WTC11 (cell line): ENCODE results near the gene CFAP57. TPM values are rescaled to one million over a fixed set of nuclear protein-coding genes. Genes with fewer than 3 reads are reported as not detected.

Experiments used
- ATAC-seq: fragments of 200-7000 bp; cut with Tn5 transposase; 2 replicates; pipeline ENCODE4 v1.10.0; 2021; ENCODE audit warnings: mild to moderate bottlenecking, moderate library complexity
- CTCF ChIA-PET: fragments of 300-600 bp; sonication (Branson Sonifier 250); formaldehyde crosslinking; loops from one replicate; lab custom pipeline; 2021; ENCODE audit warnings: antibody characterized with exemption; lab: Charles Lee
- POLR2A ChIA-PET: fragments of 350-600 bp; sonication (Branson Sonifier 250); formaldehyde crosslinking; loops from one replicate; lab custom pipeline; 2021; ENCODE audit warnings: antibody characterized with exemption; lab: Charles Lee
- DNase-seq: peaks from one replicate; pipeline ENCODE4 v3.0.0; 2021; ENCODE audit warnings: low spot score
- H3K27ac Mint-ChIP-seq: 2 replicates; pipeline ENCODE4 v1.8.0; 2021; ENCODE audit warnings: mixed read lengths
- H3K27me3 Mint-ChIP-seq: 2 replicates; pipeline ENCODE4 v1.8.0; 2021; ENCODE audit warnings: low read depth, mild to moderate bottlenecking, moderate library complexity, mixed read lengths
- H3K36me3 Mint-ChIP-seq: 2 replicates; pipeline ENCODE4 v1.8.0; 2021; ENCODE audit warnings: mixed read lengths
- H3K4me1 Mint-ChIP-seq: 2 replicates; pipeline ENCODE4 v1.8.0; 2022; ENCODE audit warnings: mixed read lengths
- H3K4me3 Mint-ChIP-seq: 2 replicates; pipeline ENCODE4 v1.8.0; 2021; ENCODE audit warnings: mild to moderate bottlenecking, moderate library complexity, mixed read lengths
- H3K9me3 Mint-ChIP-seq: 2 replicates; pipeline ENCODE4 v1.8.0; 2021; ENCODE audit warnings: mixed read lengths
- ARID4B ChIP-seq: sonication (generic); formaldehyde crosslinking; IDR thresholded peaks from 2 replicates; pipeline ENCODE4 v1.8.0; 2023; ENCODE audit warnings: missing genetic modification reagents, mild to moderate bottlenecking, borderline replicate concordance
- CDX4 ChIP-seq: fragments of 250-450 bp; sonication (Bioruptor Pico); IDR thresholded peaks from 2 replicates; pipeline ENCODE4 v1.9.0; 2021; ENCODE audit warnings: moderate library complexity, mild to moderate bottlenecking, inconsistent platforms, borderline replicate concordance
- FOXP4 ChIP-seq: sonication (generic); formaldehyde crosslinking; IDR thresholded peaks from 2 replicates; pipeline ENCODE4 v1.8.0; 2022; ENCODE audit warnings: mild to moderate bottlenecking, missing genetic modification reagents
- GABPB1 ChIP-seq: sonication (generic); formaldehyde crosslinking; IDR thresholded peaks from 2 replicates; pipeline ENCODE4 v1.8.1; 2023; ENCODE audit warnings: mild to moderate bottlenecking, missing genetic modification reagents
- HMGA2 ChIP-seq: fragments of 250-450 bp; sonication (Bioruptor Pico); IDR thresholded peaks from 2 replicates; pipeline ENCODE4 v1.4.0; 2021; ENCODE audit warnings: mild to moderate bottlenecking, moderate library complexity
- MAX ChIP-seq: sonication (generic); formaldehyde crosslinking; IDR thresholded peaks from 2 replicates; pipeline ENCODE4 v1.8.0; 2022; ENCODE audit warnings: mild to moderate bottlenecking, missing genetic modification reagents
- NR1H2 ChIP-seq: sonication (generic); formaldehyde crosslinking; IDR thresholded peaks from 2 replicates; pipeline ENCODE4 v1.9.0; 2021; ENCODE audit warnings: mild to moderate bottlenecking, moderate library complexity, missing genetic modification reagents
- OVOL2 ChIP-seq: fragments of 250-450 bp; sonication (Bioruptor Pico); IDR thresholded peaks from 2 replicates; pipeline ENCODE4 v1.9.0; 2021; ENCODE audit warnings: mild to moderate bottlenecking, borderline replicate concordance
- TP53 ChIP-seq: sonication (generic); formaldehyde crosslinking; IDR thresholded peaks from 2 replicates; pipeline ENCODE4 v1.8.1; 2023; ENCODE audit warnings: mild to moderate bottlenecking, missing genetic modification reagents
- USF1 ChIP-seq: sonication (generic); formaldehyde crosslinking; IDR thresholded peaks from 2 replicates; pipeline ENCODE4 v1.8.0; 2022; ENCODE audit warnings: mild to moderate bottlenecking, missing genetic modification reagents
- ZNF232 ChIP-seq: sonication (generic); formaldehyde crosslinking; IDR thresholded peaks from 2 replicates; pipeline ENCODE4 v1.8.0; 2022; ENCODE audit warnings: mild to moderate bottlenecking, missing genetic modification reagents
- ZNF281 ChIP-seq: sonication (generic); formaldehyde crosslinking; IDR thresholded peaks from 2 replicates; pipeline ENCODE4 v1.8.0; 2023; ENCODE audit warnings: mild to moderate bottlenecking, missing genetic modification reagents
- ZNF416 ChIP-seq: fragments of 250-450 bp; sonication (Bioruptor Pico); IDR thresholded peaks from 2 replicates; pipeline ENCODE4 v1.9.0; 2021; ENCODE audit warnings: mild to moderate bottlenecking, inconsistent platforms
- ZNF671 ChIP-seq: fragments of 250-450 bp; sonication (Bioruptor Pico); IDR thresholded peaks from 2 replicates; pipeline ENCODE4 v1.8.0; 2021; ENCODE audit warnings: mild to moderate bottlenecking
- ZSCAN18 ChIP-seq: fragments of 250-450 bp; sonication (Bioruptor Pico); IDR thresholded peaks from 2 replicates; pipeline ENCODE4 v2.1.2; 2022; ENCODE audit warnings: mild to moderate bottlenecking, moderate library complexity
- total RNA-seq: library from RNA; stranded (reverse); gene quantifications from 3 replicates; pipeline ENCODE4 v1.2.3, GENCODE V29; 2021

The CFAP57 gene
- total RNA-seq, 1 experiment from 2014 or later: 0.42 TPM

- TF ChIP-seq USF1: no peak
- TF ChIP-seq ZNF416 (CRISPR knock-in tag): no peak
- no peak for TF ChIP-seq ARID4B
- no peak for TF ChIP-seq TP53 (CRISPR knock-in tag)
- TF ChIP-seq CDX4 (CRISPR knock-in tag): no peak
- no peak for TF ChIP-seq MAX
- no peak for TF ChIP-seq OVOL2 (CRISPR knock-in tag)
- no peak for TF ChIP-seq GABPB1
- no peak for TF ChIP-seq HMGA2 (CRISPR knock-in tag)
- TF ChIP-seq ZSCAN18: no peak
- TF ChIP-seq ZNF671 (CRISPR knock-in tag): no peak
- no peak for TF ChIP-seq FOXP4 (CRISPR knock-in tag)
- TF ChIP-seq ZNF281 (CRISPR knock-in tag): no peak
- TF ChIP-seq NR1H2 (CRISPR knock-in tag): no peak
- TF ChIP-seq ZNF232 (CRISPR knock-in tag): no peak
- H3K9me3 Mint-ChIP-seq: no peaks in the 10 kb centered on the region
- DNase-seq: no peak
- no peak overlapping the region for H3K27ac Mint-ChIP-seq
- no peak for ATAC-seq
- H3K27me3 Mint-ChIP-seq: no peaks in the 10 kb centered on the region
- H3K4me1 Mint-ChIP-seq: peaks cover 25% of the 10 kb centered on the region
- H3K4me3 Mint-ChIP-seq: no peak overlapping the region
- peaks cover 19% of the 10 kb centered on the region for H3K36me3 Mint-ChIP-seq
- CTCF ChIA-PET: no interaction called here
- POLR2A ChIA-PET: no interaction called here
Measured at GRCh38 chr1:43280692-43281091, 108.6 kb downstream of the CFAP57 start.
